ENCODE results near the gene MTX3.

Gene MTX3

DNA sequence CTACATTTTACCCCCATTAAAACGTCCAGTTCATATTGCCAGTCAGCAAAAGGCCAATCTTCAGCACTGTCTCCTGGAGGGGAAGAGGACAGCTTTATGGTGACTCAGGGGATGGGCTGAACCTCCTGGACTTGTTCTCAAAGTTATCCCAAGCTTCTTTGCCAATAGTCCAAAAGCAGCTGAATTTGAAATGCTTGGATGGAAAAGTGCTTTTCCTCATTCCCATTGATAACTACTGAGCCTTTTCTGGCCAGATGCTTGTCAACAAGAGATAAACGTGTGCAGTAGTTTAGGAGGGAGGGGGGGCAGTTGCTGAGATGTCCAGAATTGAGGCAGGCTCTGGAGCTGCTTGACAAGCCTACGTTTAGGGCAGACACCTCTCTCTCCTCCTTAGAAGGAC, 43.5 kb downstream of the MTX3 start:
- TF ChIP-seq, protein P1, sequence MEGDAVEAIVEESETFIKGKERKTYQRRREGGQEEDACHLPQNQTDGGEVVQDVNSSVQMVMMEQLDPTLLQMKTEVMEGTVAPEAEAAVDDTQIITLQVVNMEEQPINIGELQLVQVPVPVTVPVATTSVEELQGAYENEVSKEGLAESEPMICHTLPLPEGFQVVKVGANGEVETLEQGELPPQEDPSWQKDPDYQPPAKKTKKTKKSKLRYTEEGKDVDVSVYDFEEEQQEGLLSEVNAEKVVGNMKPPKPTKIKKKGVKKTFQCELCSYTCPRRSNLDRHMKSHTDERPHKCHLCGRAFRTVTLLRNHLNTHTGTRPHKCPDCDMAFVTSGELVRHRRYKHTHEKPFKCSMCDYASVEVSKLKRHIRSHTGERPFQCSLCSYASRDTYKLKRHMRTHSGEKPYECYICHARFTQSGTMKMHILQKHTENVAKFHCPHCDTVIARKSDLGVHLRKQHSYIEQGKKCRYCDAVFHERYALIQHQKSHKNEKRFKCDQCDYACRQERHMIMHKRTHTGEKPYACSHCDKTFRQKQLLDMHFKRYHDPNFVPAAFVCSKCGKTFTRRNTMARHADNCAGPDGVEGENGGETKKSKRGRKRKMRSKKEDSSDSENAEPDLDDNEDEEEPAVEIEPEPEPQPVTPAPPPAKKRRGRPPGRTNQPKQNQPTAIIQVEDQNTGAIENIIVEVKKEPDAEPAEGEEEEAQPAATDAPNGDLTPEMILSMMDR (conservative IDR thresholded peaks at IDR 0.05; ENCODE audit: low read depth, low read length), result no peak
- no peak overlapping the region for H3K4me3 ChIP-seq (ENCODE audit: low read depth, low read length)

DNA sequence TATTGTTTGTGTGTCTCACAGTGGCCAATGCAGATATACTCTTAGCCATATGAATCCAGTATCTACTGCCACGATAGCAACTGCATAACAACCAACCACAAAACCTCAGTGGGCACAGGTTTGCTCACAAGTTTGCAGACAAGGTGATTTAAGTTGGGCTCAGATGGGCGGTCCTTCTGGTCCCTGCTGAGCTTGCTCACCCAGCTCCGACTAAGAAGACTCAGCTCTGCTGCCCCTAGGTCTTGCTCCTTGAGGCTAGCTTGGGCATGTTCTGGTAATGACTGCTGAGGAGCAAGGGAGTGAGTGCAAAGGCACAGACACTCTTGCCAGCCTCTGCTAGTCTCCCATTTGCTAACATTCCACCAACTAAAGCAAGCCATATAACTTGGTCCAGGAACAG, 52.6 kb downstream of the MTX3 start:
- DNase-seq (ENCODE audit: low read depth), result no peak
- H3K4me3 ChIP-seq (ENCODE audit: low read depth, low read length), result no peak overlapping the region
- TF ChIP-seq, protein P1 (conservative IDR thresholded peaks at IDR 0.05; ENCODE audit: low read depth, low read length), result no peak

More for the DNA sequence above, 43.5 kb downstream of the MTX3 start:
- no peak for DNase-seq (ENCODE audit: low read depth)

DNA sequence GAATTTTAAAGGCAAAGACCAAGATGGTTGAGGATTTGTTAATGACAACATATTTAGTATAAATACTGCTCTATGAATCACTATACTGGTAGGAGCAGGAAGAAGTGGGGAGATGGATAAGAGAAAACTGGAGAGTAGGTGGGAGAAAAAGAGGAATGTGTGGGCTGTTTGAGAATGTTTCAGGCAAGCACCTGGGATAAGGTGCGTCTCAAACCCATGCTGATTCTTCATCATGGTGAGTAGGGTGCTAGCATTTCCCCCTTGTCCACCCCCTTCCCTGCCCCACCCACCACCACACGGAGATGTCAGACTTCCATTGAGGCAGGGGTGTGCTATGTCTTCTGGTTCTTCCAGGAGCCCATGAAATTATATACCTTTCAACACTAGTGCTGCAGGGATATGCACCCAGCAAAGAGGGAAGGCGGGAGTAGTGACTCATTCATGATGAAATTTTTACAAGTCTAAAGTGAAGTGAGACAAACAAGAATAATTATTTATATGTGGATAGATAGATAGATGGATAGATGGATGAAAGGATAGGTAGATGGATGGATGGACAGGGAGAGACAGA, 54.3 kb downstream of the MTX3 start:
- no peak overlapping the region for H3K4me3 ChIP-seq (ENCODE audit: low read depth, low read length)
- peak; percentile 30 for DNase-seq (ENCODE audit: low read depth)
- TF ChIP-seq, protein P1 (conservative IDR thresholded peaks at IDR 0.05; ENCODE audit: low read depth, low read length), result no peak

DNA sequence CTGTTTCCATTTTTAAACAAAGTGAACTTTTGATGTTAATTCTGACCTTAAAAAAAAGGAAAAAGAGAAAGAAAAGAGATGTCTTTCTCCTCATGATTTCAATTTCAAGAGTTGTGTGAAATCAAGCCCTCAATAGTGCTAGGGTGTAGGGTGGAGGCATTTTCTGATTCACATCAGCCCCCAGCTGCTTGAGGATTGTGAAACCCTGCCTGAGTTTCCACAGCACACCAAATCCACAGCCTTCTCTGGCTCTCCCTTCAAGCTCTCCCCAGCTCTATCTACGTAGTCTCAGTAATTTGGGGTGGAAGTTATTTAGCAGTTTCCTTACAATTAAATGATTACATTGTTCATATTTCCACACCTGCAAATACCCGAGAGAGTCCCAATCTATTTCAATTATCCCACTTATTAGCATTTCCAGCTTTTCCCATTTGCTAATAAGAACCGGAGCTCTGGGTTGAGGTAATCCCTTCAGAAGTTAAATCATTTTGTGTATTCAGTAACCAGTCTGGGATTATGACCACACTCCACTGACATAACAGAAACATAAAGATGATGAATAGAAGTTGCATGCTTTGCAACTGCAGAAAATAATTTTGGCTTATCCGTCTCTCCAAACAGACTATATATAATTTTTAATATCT, 54.9 kb downstream of the MTX3 start:
- TF ChIP-seq, protein P1 (conservative IDR thresholded peaks at IDR 0.05; ENCODE audit: low read depth, low read length), result no peak
- peak; percentile 48 for DNase-seq (ENCODE audit: low read depth)
- no peak overlapping the region for H3K4me3 ChIP-seq (ENCODE audit: low read depth, low read length)

DNA sequence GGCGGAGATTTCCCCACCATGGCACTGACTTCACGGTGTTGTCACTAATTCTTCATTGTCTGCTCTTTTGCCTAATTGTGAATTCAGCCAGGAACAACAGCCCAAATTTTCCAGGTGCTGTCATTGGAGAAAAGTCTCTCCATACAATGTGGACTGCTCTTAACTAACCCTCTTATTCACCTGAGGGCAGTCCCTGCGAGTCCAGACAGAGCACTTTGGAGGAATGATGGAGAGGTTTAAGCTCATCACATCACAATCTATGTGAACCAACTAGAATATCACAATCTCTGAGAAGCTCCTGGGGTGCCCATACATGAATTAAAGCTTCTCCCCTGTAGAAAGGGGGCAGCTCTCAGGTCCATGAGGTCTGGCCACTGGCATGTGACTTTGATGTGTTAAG, 56.4 kb downstream of the MTX3 start:
- TF ChIP-seq, protein P1 (conservative IDR thresholded peaks at IDR 0.05; ENCODE audit: low read depth, low read length), result no peak
- no peak overlapping the region for H3K4me3 ChIP-seq (ENCODE audit: low read depth, low read length)
- no peak for DNase-seq (ENCODE audit: low read depth)

DNA sequence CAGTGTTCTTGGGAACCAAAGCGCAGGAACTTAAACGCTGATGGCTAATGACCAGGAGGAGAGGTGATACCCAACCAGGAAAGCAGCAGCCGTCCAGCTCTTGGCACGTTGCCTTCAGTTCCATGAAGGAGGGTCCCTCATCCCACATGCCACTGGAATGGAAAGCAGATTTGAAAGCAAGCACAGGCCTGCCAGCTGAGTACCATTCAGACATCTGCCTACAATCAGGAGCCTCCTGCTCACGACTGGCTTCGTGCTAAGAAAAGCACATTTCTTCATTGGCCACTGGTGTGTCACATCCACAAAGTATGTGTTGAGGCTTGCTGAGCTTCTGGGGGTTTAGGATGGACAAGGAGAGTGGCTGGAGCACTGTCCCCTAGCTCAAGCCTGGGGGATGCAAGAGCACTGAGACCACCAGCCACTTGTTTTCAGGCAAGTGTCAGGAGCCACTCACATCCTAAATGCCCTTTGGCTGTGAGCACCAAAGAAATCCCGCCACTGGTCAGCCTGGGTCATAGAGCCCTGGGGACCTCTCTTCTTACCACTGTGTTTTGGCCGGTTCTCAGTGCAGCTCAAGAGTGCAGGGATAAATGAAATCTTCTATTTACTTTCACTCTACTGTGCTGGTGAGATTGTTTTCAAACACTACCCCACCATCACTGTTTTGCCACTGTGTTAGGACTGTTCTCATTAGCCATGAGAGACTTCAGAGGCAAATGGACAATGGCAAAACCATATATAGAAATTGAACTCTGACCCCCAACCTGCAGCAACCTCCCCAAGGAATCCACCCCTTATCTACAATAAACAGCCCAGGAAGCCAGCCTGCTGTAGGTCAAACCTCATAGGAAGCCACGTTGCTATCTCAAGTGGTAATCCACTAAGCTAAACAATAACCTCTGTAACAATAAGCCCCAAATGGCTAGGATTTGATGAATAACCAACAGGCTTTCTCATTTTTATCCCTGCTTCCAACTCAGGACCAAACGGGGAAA, 58.3 kb downstream of the MTX3 start:
- DNase-seq (ENCODE audit: low read depth), result no peak
- no peak overlapping the region for H3K4me3 ChIP-seq (ENCODE audit: low read depth, low read length)
- TF ChIP-seq, protein P1 (conservative IDR thresholded peaks at IDR 0.05; ENCODE audit: low read depth, low read length), result no peak

Data from choroid plexus epithelial cell (primary cell).